Endothelial cell of hepatic sinusoid (primary cell): Measurements from ENCODE around the gene ACTG1.

Experiments used
- in situ Hi-C: cut with HindIII; loops from 2 replicates; pipeline ENCODE4 v1.10.0; 2017; ENCODE audit warnings: low sequenced_read_pairs

ACTG1 gene

GRCh38 chr17:81512562-81513371, at the start of gene ACTG1:
Gene ACTG1 (minus strand): TSS chr17:81512799. CDS start chr17:81512354, 445 bp downstream.
- in situ Hi-C loops = loop anchor here (5.0 to 10.0 kb wide), 4 partner anchors 55 to 228 kb away; no protein-coding TSS in a partner anchor

- in situ Hi-C loops = no loop called here
Measured at GRCh38 chr17:81561494-81561885, 48.9 kb upstream of the ACTG1 start.

- in situ Hi-C loops = no loop called here
Measured at GRCh38 chr17:81558941-81559806, 46.6 kb upstream of the ACTG1 start.

- in situ Hi-C loops = no loop called here
Measured at GRCh38 chr17:81558115-81558468, 45.5 kb upstream of the ACTG1 start.

- in situ Hi-C loops = no loop called here
Measured at GRCh38 chr17:81557276-81558114, 44.9 kb upstream of the ACTG1 start.

GRCh38 chr17:81556863-81557262, 44.3 kb upstream of the ACTG1 start:
- in situ Hi-C loops = no loop called here

- in situ Hi-C loops = no loop called here
Measured at GRCh38 chr17:81556175-81556691, 43.6 kb upstream of the ACTG1 start.

GRCh38 chr17:81553616-81554181, 41.1 kb upstream of the ACTG1 start:
- in situ Hi-C loops = no loop called here

GRCh38 chr17:81553018-81553615, 40.5 kb upstream of the ACTG1 start:
- in situ Hi-C loops = no loop called here

- in situ Hi-C loops = no loop called here
Measured at GRCh38 chr17:81552244-81553017, 39.8 kb upstream of the ACTG1 start, which contains the start of gene FAAP100. Gene FAAP100 (minus strand): TSS chr17:81552353. CDS start chr17:81552330, 23 bp downstream.

GRCh38 chr17:81551458-81552243, 39.1 kb upstream of the ACTG1 start:
- in situ Hi-C loops = no loop called here

- in situ Hi-C loops = no loop called here
Measured at GRCh38 chr17:81550830-81551457, 38.3 kb upstream of the ACTG1 start.

- in situ Hi-C loops = no loop called here
Measured at GRCh38 chr17:81550285-81550684, 37.7 kb upstream of the ACTG1 start.

GRCh38 chr17:81549826-81550225, 37.2 kb upstream of the ACTG1 start:
- in situ Hi-C loops = no loop called here

GRCh38 chr17:81549031-81549557, 36.5 kb upstream of the ACTG1 start:
- in situ Hi-C loops = no loop called here

GRCh38 chr17:81547614-81547982, 35.0 kb upstream of the ACTG1 start:
- in situ Hi-C loops = no loop called here

GRCh38 chr17:81546906-81547613, 34.5 kb upstream of the ACTG1 start:
- in situ Hi-C loops = no loop called here
